GM12873 (cell line): ENCODE measurements around the gene EXOSC2.

Experiments
- CTCF ChIP-seq: IDR thresholded peaks from 2 replicates; pipeline ENCODE4 v1.5.1; 2012; ENCODE audit warnings: low read depth, mild to moderate bottlenecking, moderate library complexity, low read length, control low read depth; ENCODE audit not compliant: insufficient read depth; ENCODE audit errors: missing control alignments

Gene EXOSC2

GRCh38 chr9:130660683-130661450, 32.7 kb upstream of the EXOSC2 start:
- TF ChIP-seq CTCF = no peak

GRCh38 chr9:130661451-130662098, 32.0 kb upstream of the EXOSC2 start:
- no peak for TF ChIP-seq CTCF

GRCh38 chr9:130662099-130662969, 31.2 kb upstream of the EXOSC2 start:
- TF ChIP-seq CTCF = no peak

GRCh38 chr9:130662970-130663257, 30.7 kb upstream of the EXOSC2 start:
- TF ChIP-seq CTCF = no peak

- no peak for TF ChIP-seq CTCF
Observed at GRCh38 chr9:130663258-130663976, 30.2 kb upstream of the EXOSC2 start.

GRCh38 chr9:130663977-130664250, 29.7 kb upstream of the EXOSC2 start:
- no peak for TF ChIP-seq CTCF
